ENCODE results near the gene KCNJ9.
"Not testable (repeated sequence)": the region's sequence is repeated elsewhere in the genome, so short reads cannot be mapped to it uniquely, and the experiment has no call there.

KCNJ9 gene

GRCh38 chr1:160104486-160104885, 23.1 kb downstream of the KCNJ9 start:
- DNase-seq, result no peak

- no peak for DNase-seq
Measured at GRCh38 chr1:160105155-160105554, 23.8 kb downstream of the KCNJ9 start.

- DNase-seq, result no peak
Measured at GRCh38 chr1:160107512-160107911, 26.2 kb downstream of the KCNJ9 start.

- DNase-seq, result no peak
Measured at GRCh38 chr1:160108888-160109662, 27.7 kb downstream of the KCNJ9 start.

- DNase-seq, result no peak
Measured at GRCh38 chr1:160109686-160110085, 28.3 kb downstream of the KCNJ9 start.

GRCh38 chr1:160111462-160111861, 30.1 kb downstream of the KCNJ9 start:
- DNase-seq, result not testable (repeated sequence)

- no peak for DNase-seq
Measured at GRCh38 chr1:160112357-160112756, 31.0 kb downstream of the KCNJ9 start.

- DNase-seq, result no peak
Measured at GRCh38 chr1:160113407-160113806, 32.1 kb downstream of the KCNJ9 start.

- no peak for DNase-seq
Measured at GRCh38 chr1:160114085-160114484, 32.7 kb downstream of the KCNJ9 start.

- DNase-seq, result no peak
Measured at GRCh38 chr1:160115545-160116282, 34.4 kb downstream of the KCNJ9 start, which contains the start of gene ATP1A2. Gene ATP1A2 (plus strand): TSS chr1:160115759. CDS start chr1:160115862, 103 bp downstream.

- DNase-seq, result no peak
Measured at GRCh38 chr1:160116283-160117147, 35.2 kb downstream of the KCNJ9 start.

GRCh38 chr1:160117300-160117699, 36.0 kb downstream of the KCNJ9 start:
- DNase-seq, result no peak

GRCh38 chr1:160117709-160118183, 36.4 kb downstream of the KCNJ9 start:
- no peak for DNase-seq

GRCh38 chr1:160118928-160119327, 37.6 kb downstream of the KCNJ9 start:
- no peak for DNase-seq

GRCh38 chr1:160120797-160121196, 39.5 kb downstream of the KCNJ9 start:
- DNase-seq, result no peak

GRCh38 chr1:160121388-160121787, 40.0 kb downstream of the KCNJ9 start:
- no peak for DNase-seq

GRCh38 chr1:160122978-160123495, 41.7 kb downstream of the KCNJ9 start:
- DNase-seq, result no peak

- DNase-seq, result no peak
Measured at GRCh38 chr1:160123726-160124125, 42.4 kb downstream of the KCNJ9 start.

GRCh38 chr1:160124705-160125478, 43.6 kb downstream of the KCNJ9 start:
- DNase-seq, result no peak

GRCh38 chr1:160125746-160126145, 44.4 kb downstream of the KCNJ9 start:
- no peak for DNase-seq

- DNase-seq, result not testable (repeated sequence)
Measured at GRCh38 chr1:160126342-160126741, 45.0 kb downstream of the KCNJ9 start.

- no peak for DNase-seq
Measured at GRCh38 chr1:160127381-160127780, 46.0 kb downstream of the KCNJ9 start.

Measured in NCI-H1048 (cell line).